ENCODE results near the gene COMP. TPM values are rescaled to one million over a fixed set of nuclear protein-coding genes. Genes with fewer than 3 reads are reported as not detected.
"Not testable (repeated sequence)": the region's sequence is repeated elsewhere in the genome, so short reads cannot be mapped to it uniquely, and the experiment has no call there.

COMP gene
- total RNA-seq, 1 donor: under 0.01 TPM

DNA sequence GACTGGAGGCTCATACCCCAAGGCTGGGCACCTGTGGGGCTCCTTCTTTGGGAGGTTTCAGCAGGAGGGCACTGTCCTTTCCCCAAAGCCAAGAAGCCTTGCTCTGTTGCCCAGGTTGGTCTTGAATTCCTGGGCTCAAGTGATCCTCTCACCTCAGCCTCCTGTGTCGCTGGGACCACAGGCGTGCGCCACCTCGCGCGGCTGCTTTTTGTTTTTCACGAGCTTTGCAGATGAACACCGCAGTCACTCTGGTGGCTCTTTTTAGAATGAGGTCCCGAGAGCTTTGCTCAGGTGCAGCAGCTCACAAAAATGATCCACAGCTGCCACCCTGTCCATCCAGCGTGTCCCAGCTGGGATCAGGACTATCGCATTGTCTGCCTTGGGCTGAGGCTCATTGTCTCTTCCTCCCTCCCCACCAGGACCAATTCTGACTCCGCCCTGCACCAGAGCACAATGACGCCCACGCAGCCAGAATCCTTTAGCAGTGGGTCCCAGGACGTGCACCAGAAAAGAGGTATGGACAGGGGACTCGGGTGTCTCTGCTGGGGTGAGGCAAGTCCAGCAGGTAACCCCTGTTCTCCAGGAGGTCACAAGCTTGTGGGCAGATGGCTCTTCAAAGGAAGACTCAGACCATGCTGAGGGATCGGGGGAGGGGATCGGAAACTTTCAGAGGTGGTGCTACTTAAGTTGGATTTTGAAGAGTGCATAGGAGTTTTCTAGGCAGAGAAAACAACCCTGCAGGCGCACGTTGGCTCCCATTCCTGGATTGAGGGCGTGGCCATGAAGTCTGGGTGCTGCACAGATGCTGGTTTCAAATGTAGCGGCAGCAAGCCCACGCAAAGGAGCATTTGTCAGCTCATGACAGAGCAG lies 41.5 kb downstream of the COMP start:
- no peak for DNase-seq (ENCODE audit: low read depth in 2 of 3, low spot score in 2 of 3)

DNA sequence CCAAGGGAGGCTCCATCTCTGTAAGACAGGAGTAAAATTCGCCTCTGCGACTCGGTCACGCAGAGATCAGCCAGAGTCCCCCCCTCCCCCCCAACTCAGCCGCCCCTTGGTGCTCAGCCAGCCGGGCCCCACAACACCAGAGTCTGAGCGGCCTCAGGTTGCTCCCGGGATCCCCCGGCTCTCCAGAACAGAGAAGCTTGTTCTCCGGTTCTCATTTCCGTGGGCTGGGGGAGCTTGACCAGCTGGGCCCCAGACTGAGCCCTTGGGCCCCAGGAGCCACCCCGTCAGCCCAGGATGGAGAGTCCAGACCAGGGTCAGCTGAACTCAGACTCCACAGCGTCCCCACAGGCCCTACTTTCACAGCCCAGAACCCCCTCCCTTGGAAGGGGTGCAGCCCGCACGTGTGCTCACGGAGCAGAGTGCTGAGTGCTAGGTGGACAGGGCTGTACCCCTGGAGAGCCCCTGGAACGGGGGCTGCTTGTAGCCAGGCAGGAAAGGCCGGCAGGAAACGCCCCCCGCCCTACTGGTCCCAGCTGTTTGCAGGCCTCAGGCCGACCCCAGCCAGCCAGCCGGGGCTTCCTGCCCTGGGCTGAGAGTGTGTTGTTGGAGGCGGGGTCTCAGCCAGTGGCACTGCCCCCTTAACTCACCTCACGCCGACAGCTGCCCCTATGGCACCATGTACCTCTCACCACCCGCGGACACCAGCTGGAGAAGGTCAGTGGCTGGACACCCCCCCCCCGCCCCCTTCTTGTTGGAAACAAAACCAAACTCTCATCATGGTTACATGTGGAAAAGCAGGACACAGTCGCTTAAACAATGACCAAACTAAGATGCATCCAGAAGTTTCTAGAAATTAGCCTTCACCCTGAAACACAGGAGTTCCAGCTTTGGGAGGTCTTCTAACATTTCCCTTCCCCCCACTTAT lies 44.4 kb downstream of the COMP start:
- no peak for DNase-seq (ENCODE audit: low read depth in 2 of 3, low spot score in 2 of 3)

GRCh38 chr19:18745931-18746330 lies 45.2 kb downstream of the COMP start:
- no peak for DNase-seq (ENCODE audit: low read depth in 2 of 3, low spot score in 2 of 3)

- no peak for DNase-seq (ENCODE audit: low read depth in 2 of 3, low spot score in 2 of 3)
Observed at GRCh38 chr19:18745012-18745735, 45.9 kb downstream of the COMP start.

- DNase-seq (ENCODE audit: low read depth in 2 of 3, low spot score in 2 of 3): no peak
Observed at GRCh38 chr19:18743784-18744418, 47.2 kb downstream of the COMP start.

DNA sequence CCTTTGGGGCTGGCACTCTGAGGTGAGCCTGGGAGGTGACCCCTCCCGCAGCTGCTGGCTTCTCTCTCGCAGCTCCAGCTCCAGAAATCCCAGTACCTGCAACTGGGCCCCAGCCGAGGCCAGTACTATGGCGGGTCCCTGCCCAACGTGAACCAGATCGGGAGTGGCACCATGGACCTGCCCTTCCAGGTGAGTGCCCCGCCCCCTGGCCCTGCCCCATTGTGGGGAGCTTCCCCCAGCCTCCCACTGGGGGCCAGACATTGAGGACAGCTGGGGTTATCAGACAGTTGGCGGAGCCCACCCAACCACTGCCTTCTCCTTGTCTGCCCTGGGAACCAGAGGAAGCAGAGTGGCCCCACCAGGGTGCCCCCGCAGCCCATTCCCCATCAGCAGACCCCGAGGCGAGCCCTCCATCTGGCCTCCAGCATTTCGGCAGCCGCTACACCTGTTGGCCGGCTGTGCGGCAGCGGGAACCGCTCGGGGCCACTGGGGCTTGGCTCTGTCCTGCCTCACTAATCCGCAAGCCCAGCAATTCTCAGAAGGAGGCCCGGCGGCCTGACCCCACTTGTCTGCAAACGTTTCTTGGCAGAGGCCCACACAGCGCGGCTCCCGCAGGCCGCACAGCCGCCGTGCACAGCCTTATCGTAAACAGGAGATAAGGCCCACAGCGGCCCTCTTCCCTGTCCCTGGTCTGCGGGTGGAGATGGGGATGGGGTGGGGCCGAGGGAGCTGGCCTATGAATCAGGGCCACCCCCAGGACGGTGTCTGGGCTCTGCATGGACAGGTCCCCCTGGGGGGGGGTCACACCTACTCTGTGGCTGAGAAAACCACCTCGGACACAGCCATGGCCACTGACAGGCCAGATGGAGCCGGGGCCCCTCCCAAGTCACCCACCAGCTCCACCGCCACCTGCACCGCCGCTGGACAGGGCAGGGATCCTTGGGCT lies 48.0 kb downstream of the COMP start:
- peak in 2 of 3 donors; percentile 9 to 13 for DNase-seq (ENCODE audit: low read depth in 2 of 3, low spot score in 2 of 3)

DNA sequence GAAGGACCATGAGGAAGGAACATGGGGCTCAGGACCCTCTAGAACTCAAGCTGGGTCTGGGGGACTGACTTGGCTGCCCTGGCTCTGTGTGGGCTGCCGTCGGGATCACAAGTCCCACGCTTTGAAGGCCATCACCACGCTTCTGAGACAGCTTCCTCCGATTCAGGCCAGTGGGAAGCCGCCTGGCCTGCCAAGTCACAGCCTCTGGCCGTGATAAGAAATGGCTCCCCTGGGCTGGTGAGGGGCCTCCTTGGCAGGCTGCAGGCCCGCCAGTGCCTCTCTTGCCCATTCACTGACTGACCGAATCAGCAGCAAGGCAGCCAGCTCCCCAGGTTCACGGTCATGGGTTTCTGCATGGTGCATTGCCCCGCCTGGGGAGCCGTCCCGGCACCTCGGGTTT lies 48.8 kb downstream of the COMP start:
- DNase-seq (ENCODE audit: low read depth in 2 of 3, low spot score in 2 of 3): no peak

- DNase-seq (ENCODE audit: low read depth in 2 of 3, low spot score in 2 of 3): no peak
Observed at GRCh38 chr19:18741124-18742121, 49.7 kb downstream of the COMP start.

GRCh38 chr19:18738961-18739690 lies 52.0 kb downstream of the COMP start:
- DNase-seq (ENCODE audit: low read depth in 2 of 3, low spot score in 2 of 3): no peak

DNA sequence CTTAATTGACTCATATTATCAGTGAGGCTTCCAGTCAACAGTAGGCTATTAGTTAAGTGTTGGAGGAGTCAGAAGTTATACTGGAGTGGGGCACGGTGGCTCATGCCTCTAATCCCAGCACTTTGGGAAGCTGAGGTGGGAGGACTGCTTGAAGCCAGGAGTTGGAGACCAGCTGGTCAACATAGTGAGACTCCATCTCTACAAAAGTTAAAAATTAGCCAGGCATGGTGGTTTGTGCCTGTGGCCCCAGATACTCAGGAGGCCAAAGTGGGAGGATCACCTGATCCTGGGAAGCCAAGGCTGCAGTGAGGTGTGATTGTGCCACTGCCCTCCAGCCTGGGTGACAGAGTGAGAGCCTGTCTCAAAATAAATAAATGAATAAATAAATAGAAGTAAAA lies 53.2 kb downstream of the COMP start:
- DNase-seq (ENCODE audit: low read depth in 2 of 3, low spot score in 2 of 3): no peak

DNA sequence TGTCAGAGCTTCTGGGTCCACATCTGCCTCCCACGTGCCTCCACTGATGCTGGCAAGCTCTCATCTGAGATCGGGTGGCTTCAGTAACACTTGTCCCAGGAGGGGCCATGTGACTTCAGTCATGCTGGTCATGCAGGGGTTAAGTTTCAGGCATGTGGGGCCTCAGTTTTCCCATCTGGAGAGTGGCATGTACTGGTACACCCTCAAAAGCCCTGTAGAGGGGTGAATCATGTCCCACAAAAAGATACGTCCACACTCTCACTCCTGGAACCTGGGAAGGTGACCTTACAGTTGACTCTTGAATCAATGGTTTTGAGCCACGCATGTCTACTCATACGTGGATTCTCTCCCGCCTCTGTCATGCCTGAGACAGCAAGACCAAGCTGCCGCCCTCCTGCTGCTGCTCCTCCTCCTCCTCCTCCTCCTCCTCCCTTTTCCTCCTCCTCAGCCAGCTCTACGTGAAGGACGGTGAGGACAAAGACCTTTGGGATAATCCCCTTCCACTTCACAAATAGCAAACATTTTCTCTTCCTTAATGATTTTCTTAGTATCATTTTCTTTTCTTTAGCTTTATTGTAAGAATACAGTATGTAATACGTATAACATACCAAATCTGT lies 53.7 kb downstream of the COMP start:
- no peak for DNase-seq (ENCODE audit: low read depth in 2 of 3, low spot score in 2 of 3)

DNA sequence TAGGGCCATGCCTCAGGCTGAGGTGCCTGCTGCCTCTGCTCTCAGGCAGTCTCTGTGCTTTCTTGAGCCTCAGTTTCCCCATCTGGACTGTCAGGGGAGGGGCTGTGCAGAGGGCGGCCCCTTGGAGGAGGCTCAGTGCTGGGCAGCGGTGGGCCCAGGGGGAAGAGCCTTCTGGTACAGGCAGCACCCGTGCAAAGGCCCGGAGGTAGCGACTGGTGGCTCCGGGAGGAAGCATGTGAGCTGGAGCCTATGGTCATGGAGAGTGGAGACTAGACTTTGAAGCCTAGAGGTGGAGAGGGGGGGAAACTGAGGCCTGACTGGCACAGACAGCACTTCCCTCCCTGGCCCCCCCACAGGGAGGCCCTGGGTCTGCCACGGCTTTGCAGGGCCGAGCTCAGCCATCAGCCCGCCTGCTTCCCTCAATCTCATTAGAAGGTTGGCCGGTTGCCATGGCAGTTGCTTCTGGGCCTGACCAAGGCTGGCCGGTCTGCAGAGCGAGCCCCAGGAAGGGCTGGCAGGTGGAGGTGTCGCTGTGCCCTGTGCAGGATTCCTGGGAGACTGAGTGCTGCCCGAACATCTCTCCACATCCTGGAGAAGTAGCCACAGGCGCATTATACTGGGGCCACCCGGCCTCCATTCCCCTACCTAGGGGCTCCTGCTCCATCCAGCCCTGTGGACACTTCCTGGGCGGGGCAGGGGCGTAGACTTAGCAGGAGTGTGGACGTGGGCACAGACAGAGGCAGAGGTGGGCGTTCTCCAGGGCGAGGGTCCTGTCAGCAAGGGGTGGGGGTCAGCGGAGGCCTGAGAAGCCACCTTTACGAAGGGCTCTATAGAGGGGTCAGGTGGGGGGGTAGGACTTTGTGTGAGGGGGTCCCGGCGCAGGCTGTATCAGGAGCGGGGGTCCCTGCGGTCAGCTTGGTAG lies 54.4 kb downstream of the COMP start:
- DNase-seq (ENCODE audit: low read depth in 2 of 3, low spot score in 2 of 3): no peak

DNA sequence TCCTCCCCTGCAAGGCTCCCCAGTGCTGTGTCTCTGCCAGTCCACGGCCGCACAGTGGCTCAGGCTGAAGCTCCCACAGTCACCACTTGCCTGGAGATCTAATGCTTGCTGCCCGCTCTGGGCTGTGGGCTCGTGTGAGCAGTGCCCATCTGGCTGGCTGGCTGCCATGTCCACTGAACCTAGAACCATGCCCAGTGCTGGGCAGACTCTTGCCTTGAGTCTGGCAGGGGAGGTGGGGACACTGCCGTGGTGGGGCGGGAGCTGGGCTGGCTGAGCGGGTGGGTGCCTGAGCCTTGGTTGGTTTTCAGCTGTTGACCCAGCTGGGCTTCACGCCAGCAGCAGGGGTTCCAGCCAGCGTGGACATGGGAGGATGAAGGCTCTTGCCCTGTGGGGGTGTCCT lies 55.4 kb downstream of the COMP start:
- DNase-seq (ENCODE audit: low read depth in 2 of 3, low spot score in 2 of 3): no peak

DNA sequence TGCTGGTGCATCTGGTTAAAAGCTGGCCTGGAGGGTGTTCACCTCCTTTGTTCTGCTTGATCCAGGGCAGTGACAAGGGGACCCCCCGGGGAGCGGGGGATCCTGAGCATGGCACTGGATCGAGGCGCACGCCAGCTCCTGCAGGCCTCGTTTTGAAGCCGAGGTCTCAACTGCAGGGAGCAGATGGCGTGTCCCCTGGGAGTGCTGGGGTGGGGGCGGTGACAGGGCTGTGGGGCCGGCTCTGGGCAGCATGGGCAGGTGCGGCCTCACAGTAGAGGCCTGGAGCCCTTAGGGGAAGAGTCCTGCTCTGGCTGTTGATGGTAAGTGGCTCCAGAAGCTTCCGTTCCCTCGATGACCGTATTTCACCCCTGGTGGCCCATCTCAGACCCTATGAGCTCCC lies 55.8 kb downstream of the COMP start:
- DNase-seq (ENCODE audit: low read depth in 2 of 3, low spot score in 2 of 3): no peak

DNA sequence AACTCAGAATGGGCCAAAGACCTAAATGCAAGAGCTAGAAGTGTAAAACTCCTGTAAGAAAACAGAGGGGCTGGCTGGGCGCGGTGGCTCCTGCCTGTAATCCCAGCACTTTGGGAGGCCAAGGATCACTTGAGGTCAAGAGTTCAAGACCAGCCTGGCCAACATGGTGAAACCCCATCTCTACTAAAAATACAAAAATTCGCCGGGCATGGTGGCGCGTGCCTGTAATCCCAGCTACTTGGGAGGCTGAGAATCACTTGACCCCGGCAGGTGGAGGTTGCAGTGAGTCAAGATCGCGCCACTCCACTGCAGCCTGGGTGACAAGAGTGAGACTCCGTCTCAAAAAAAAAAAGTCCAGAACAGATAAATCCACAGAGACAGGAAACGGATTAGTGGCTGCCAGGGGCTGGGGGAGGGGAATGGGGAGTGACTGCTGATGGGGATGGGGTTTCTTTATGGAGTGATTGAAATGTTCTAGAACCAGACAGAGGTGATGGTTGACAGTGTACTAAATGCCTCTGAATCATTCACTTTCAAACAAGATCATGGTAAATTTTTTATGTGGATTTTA lies 57.3 kb downstream of the COMP start:
- DNase-seq (ENCODE audit: low read depth in 2 of 3, low spot score in 2 of 3): not testable (repeated sequence)

DNA sequence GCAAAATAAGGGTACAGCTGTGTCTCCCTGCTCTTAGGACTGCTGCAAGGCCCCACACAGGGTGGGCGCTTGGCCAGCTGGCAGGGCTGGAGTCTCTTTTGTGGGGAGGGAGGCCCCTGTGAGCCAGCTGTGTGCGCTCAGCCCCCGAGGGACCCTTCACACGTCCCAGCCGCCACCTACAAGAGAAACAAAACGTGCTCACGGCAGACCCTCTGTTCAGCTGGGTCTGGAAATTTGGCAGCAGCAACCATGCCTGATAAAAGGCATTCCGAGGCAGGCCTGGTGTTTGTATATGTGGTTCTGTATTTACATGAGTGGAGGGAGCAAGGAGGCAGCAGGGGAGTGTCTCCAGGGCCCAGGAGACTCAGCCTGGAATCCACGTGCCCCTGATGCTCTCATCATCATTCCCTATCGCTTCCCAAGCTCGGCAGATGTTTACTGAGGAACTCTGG lies 57.9 kb downstream of the COMP start:
- DNase-seq (ENCODE audit: low read depth in 2 of 3, low spot score in 2 of 3): no peak
